Endodermal cell (in vitro differentiated cells): ENCODE measurements around the gene RXRA. TPM values are rescaled to one million over a fixed set of nuclear protein-coding genes. Genes with fewer than 3 reads are reported as not detected.

Source experiments
- DNase-seq: peaks from one replicate; pipeline ENCODE4 v3.0.0-alpha.2; 2017
- H3K27ac ChIP-seq: 2 replicates; pipeline ENCODE4 v1.5.1; 2013; ENCODE audit warnings: mild to moderate bottlenecking, low read depth, low read length, moderate library complexity
- H3K27me3 ChIP-seq: 2 replicates; pipeline ENCODE4 v1.6.1; 2013; ENCODE audit warnings: mild to moderate bottlenecking, low read length, moderate library complexity; ENCODE audit not compliant: insufficient read depth, control insufficient read depth, poor library complexity, severe bottlenecking
- H3K36me3 ChIP-seq: 2 replicates; pipeline ENCODE4 v1.7.0; 2013; ENCODE audit warnings: mild to moderate bottlenecking, low read length, moderate library complexity; ENCODE audit not compliant: control insufficient read depth, insufficient read depth
- H3K4me1 ChIP-seq: one replicate; pipeline ENCODE4 v1.7.0; 2013; ENCODE audit warnings: low read length; ENCODE audit not compliant: control insufficient read depth, insufficient read depth
- H3K4me3 ChIP-seq: 2 replicates; pipeline ENCODE4 v1.5.1; 2013; ENCODE audit warnings: mild to moderate bottlenecking, low read length, moderate library complexity
- H3K9ac ChIP-seq: 2 replicates; pipeline ENCODE4 v1.6.1; 2013; ENCODE audit warnings: mild to moderate bottlenecking, low read length, moderate library complexity; ENCODE audit not compliant: poor library complexity, severe bottlenecking; ENCODE audit errors: extremely low read depth
- H3K9me3 ChIP-seq: 2 replicates; pipeline ENCODE4 v1.6.1; 2013; ENCODE audit warnings: mild to moderate bottlenecking, low read length, moderate library complexity; ENCODE audit not compliant: control insufficient read depth
- H3K27ac Mint-ChIP-seq: 2 replicates; pipeline ENCODE4 v1.8.0; 2020; ENCODE audit warnings: mixed read lengths
- H3K27me3 Mint-ChIP-seq: 2 replicates; pipeline ENCODE4 v1.8.0; 2021; ENCODE audit warnings: mild to moderate bottlenecking, mixed read lengths; ENCODE audit not compliant: insufficient read depth
- H3K36me3 Mint-ChIP-seq: 2 replicates; pipeline ENCODE4 v1.8.0; 2020; ENCODE audit warnings: low read depth, mixed read lengths
- H3K4me1 Mint-ChIP-seq: 2 replicates; pipeline ENCODE4 v1.8.0; 2020; ENCODE audit warnings: mixed read lengths
- H3K4me3 Mint-ChIP-seq: 2 replicates; pipeline ENCODE4 v1.8.0; 2020; ENCODE audit warnings: mild to moderate bottlenecking, moderate library complexity, mixed read lengths
- H3K9me3 Mint-ChIP-seq: 2 replicates; pipeline ENCODE4 v1.8.0; 2020; ENCODE audit warnings: mild to moderate bottlenecking, mixed read lengths
- CTCF ChIP-seq: fragments of 200-600 bp; sonication (generic); conservative IDR thresholded peaks from 2 replicates; pipeline ENCODE4 v1.5.0; 2021; ENCODE audit warnings: antibody characterized with exemption, mild to moderate bottlenecking
- WGBS, 2 experiments: methylation state at CpG; one replicate each; pipeline versions ENCODE4 v1.1.5 to v1.1.7; 2013; ENCODE audit warnings: missing lambda C conversion rate in 2 of 2, mixed read lengths in 1 of 2; ENCODE audit not compliant: insufficient coverage in 1 of 2, insufficient read length in 1 of 2; 5-methylcytosine and 5-hydroxymethylcytosine counted together
- total RNA-seq, 2 donors: library from RNA; stranded (reverse); fragmentation: NEBNext Ultra II Directional in 1 of 2; extraction: Animal tissue kit (Norgen Biotek cat#: 25700) in 1 of 2; gene quantifications; 2 replicates in 1 of 2; 3 replicates in 1 of 2; pipeline ENCODE4 v1.2.1, GENCODE V29; 2021

Gene RXRA
- total RNA-seq, 2 donors from 2014 or later = 58.3 to 70.6 TPM

GRCh38 chr9:134405527-134405926 is 79.3 kb downstream of the RXRA start:
- TF ChIP-seq CTCF = no peak
- Histone ChIP-seq H3K36me3 (peaks cover 6% of the 10 kb centered on the region), H3K4me3 (no peak overlapping the region), H3K27me3 (no peaks in the 10 kb centered on the region), H3K9me3 (no peaks in the 10 kb centered on the region), H3K27ac (no peak overlapping the region), H3K4me1 (no peaks in the 10 kb centered on the region), H3K9ac (no peak overlapping the region)
- no peak overlapping the region for H3K4me3 Mint-ChIP-seq
- H3K9me3 Mint-ChIP-seq = no peaks in the 10 kb centered on the region
- WGBS, 2 experiments = 91 to 93% methylated on average over 5 to 9 of the region's 9 CpGs
- peak overlapping the region; percentile 72 for H3K27ac Mint-ChIP-seq
- peaks cover 9% of the 10 kb centered on the region for H3K36me3 Mint-ChIP-seq
- no peak for DNase-seq
- no peaks in the 10 kb centered on the region for H3K27me3 Mint-ChIP-seq
- H3K4me1 Mint-ChIP-seq = peaks cover 5% of the 10 kb centered on the region

- Mint-ChIP-seq H3K36me3 (peaks cover 9% of the 10 kb centered on the region), H3K4me1 (peaks cover 5% of the 10 kb centered on the region), H3K9me3 (no peaks in the 10 kb centered on the region), H3K27ac (peak overlapping the region; percentile 87), H3K4me3 (no peak overlapping the region), H3K27me3 (no peaks in the 10 kb centered on the region)
- DNase-seq = no peak
- Histone ChIP-seq H3K4me3 (no peak overlapping the region), H3K27me3 (no peaks in the 10 kb centered on the region), H3K9me3 (no peaks in the 10 kb centered on the region), H3K36me3 (peaks cover 6% of the 10 kb centered on the region), H3K9ac (no peak overlapping the region), H3K27ac (peak overlapping the region; percentile 91), H3K4me1 (no peaks in the 10 kb centered on the region)
- TF ChIP-seq CTCF = no peak
- 88 to 89% methylated on average over 14 to 23 of the region's 23 CpGs for WGBS, 2 experiments
These were observed 80.3 kb downstream of the RXRA start for GRCh38 chr9:134406366-134407120.

GRCh38 chr9:134407121-134407779 is 81.0 kb downstream of the RXRA start:
- H3K4me3 ChIP-seq = no peak overlapping the region
- no peaks in the 10 kb centered on the region for H3K4me1 ChIP-seq
- H3K36me3 Mint-ChIP-seq = peaks cover 9% of the 10 kb centered on the region
- H3K27me3 Mint-ChIP-seq = no peaks in the 10 kb centered on the region
- TF ChIP-seq CTCF = no peak
- H3K4me3 Mint-ChIP-seq = no peak overlapping the region
- H3K9ac ChIP-seq = no peak overlapping the region
- H3K27me3 ChIP-seq = no peaks in the 10 kb centered on the region
- peak overlapping the region; percentile 91 for H3K27ac ChIP-seq
- H3K9me3 ChIP-seq = no peaks in the 10 kb centered on the region
- no peaks in the 10 kb centered on the region for H3K9me3 Mint-ChIP-seq
- peak; percentile 79 for DNase-seq
- peaks cover 5% of the 10 kb centered on the region for H3K4me1 Mint-ChIP-seq
- H3K27ac Mint-ChIP-seq = peak overlapping the region; percentile 87
- WGBS, 2 experiments = 53 to 90% methylated on average over 8 to 33 of the region's 33 CpGs
- H3K36me3 ChIP-seq = peaks cover 6% of the 10 kb centered on the region
